DMS79 (cell line): ENCODE measurements around the gene PPP2CA.
"Not testable (repeated sequence)": the region's sequence is repeated elsewhere in the genome, so short reads cannot be mapped to it uniquely, and the experiment has no call there.

Source experiments
- DNase-seq: peaks from one replicate; lab custom pipeline; 2025; lab: John Stamatoyannopoulos, UW

Gene PPP2CA

DNA sequence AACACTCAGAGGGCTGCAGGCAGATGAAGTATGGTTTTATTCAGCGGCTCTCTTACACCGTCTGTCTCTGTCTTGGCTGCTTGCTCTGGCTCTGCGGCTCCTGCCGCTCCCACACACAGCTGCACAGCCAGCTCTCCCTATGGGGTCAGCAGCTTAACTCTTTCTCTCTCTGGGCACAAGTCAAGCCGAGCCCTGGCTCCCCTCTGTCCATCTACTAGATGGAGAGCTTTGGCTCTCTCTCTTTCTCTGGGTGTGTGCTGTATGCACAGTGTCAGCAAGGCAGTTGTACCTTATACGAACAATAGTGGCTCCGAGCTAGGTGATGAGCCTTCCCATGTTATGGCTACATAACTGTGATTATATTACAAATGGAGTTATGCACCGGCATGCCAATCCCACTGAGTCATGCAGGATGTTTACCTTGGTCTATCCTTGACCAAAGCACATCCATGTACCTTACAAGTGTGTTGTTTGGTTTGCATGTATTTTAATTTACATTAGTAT is 19.3 kb upstream of the PPP2CA start:
- no peak for DNase-seq

DNA sequence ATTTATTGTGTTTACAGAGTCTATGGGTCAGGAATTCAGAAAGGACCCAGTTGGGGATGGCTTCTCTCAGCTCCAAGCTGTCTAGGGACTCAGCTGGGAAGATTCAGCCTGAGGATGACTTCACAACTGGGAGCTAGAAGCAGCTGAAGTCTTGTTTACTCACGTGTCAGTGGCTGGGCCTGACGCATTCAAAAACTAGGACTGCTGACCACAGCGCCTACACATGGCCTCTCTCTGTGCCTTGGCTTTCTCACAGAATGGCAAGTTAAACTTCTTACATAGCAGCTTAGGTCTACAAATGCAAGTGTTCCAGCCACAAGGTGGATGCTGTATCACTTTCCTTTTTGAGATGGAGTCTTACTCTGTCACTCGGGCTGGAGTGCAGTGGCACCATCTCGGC is 16.3 kb upstream of the PPP2CA start:
- no peak for DNase-seq

DNA sequence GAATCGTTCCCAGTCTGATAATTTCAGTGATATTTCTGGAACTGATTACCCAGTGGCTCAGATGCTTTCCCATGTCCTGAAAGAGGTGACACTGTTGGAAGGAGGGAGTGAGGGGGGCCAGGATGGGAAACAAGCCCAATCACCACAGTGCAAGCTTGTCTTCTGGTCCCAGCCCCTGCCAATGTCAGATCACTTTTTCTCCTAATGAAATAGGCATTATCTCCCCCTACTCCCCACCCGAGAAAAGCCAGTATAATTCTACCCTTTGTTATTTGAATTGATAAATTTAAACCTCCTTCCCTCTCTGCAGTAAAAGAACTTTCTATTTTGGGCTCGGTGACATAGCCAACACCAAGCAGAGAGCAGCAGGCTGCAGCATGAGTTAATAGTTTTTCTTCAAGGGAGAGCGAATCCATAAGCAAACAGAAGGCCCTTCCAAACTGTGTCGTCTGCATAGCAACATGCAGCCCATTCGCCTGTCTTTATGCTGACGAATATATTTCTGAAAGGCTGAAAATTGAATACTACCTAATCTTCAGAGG is 14.6 kb upstream of the PPP2CA start:
- no peak for DNase-seq

DNA sequence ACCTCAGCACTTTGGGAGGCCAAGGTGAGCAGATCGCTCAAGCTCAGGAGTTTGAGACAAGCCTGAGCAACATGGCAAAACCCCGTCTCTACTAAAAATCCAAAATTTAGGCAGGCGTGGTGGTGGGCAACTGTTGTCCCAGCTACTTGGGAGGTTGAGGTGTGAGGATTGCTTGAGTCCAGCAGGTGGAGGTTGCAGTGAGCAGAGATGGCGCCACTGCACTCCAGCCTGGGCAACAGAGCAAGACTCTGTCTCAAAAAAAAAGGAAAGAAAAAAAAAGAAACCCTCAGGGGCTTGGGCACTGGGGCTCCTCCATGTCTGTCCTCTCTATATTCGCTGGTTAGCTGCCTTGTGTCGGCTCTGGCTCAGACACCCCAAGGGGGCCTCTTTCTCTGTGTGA is 10.9 kb upstream of the PPP2CA start:
- no peak for DNase-seq

DNA sequence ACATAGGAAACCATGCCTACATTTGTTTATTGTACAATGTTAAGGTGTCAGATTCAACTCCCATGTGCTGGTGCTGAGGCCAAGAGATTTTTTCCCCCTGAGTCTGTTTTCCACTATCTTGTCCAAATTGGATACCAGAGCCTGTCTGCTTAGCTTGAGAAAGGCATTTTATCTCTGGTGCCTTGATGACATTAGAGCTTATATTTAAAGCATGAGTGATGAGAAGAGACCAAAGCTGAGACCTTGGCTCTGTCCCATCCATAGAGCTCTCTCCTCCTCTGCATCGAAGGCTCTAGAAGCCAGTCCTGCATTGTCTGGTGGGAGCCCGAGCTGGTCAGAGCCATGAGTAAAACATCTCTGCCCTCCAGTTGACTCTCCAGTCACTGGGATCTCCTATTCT is 10.4 kb upstream of the PPP2CA start:
- no peak for DNase-seq

GRCh38 chr5:134228624-134229023 is 2.8 kb upstream of the PPP2CA start:
- DNase-seq: no peak

DNA sequence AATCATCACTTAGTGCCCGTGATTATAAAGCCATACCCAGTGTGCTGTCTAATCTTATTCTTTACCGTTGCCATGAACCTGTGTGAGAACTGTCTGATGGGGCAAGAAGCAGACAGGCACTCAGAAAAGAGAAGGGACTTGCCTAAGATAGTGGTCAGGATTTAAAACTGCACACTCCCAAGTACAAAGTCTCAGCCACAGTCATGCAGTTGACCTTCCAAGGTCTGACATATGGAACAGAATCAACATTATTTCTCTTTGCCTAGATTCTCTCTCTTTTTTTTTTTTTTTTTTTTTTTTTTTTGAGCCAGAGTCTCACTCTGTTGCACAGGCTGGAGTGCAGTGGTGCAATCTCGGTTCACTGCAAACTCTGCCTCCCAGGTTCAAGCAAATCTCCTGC is 1.9 kb upstream of the PPP2CA start:
- DNase-seq: no peak

DNA sequence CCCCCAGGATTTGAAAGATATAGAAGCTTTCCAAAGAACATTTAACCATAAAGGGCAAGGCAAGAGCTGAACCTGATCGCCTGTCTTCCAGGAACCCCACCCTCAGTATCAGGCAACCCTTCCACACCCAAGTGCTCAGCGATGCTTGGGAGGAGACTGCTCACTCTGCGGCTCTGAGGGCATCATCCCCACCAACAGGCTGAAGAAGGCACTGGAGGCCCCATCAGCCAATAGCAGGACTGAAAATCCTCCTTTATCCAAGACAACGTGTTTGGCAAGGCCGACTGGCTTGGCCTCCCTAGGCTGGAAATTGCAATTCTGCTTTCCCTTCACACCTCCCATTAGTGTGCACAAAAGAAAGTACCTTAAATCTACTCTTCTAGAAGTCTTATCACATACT is 1.4 kb upstream of the PPP2CA start:
- DNase-seq: peak; percentile 34

DNA sequence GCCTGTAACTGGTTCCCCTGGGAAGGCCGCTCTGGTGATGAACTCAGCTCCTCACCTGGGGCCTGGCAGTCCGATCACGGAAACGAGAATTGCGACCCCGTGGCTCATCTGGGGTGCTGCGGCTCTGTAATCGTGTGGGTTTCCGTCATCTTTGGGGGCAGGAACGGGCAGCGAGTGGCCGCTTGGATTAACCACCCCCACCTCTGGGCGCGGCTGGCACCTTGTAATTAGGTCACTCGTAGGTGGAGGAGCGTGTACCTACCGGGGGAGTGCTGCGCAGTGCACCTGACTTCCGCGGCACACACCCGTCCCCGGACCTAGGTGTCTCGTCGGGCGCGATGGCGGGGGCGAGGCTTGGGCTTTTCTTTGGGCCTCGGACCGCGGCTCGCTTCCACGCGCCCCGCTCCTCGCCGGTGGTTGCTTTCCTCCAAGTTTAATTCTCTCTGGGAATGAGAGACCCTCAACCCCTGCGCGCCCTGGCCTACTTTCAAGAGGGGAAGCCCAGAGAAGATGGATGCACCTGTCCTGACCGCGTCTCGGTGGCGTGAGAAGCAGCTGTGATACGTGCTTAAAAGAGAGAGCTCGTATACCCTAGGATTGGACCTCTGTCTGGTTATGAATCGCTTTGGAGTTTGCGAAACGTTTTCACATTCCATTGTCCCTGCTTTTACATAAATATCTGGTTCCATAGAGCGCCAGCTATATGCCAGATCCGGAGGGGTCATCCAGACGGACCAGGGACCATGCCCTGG is 744 bp upstream of the PPP2CA start:
- DNase-seq: no peak

DNA sequence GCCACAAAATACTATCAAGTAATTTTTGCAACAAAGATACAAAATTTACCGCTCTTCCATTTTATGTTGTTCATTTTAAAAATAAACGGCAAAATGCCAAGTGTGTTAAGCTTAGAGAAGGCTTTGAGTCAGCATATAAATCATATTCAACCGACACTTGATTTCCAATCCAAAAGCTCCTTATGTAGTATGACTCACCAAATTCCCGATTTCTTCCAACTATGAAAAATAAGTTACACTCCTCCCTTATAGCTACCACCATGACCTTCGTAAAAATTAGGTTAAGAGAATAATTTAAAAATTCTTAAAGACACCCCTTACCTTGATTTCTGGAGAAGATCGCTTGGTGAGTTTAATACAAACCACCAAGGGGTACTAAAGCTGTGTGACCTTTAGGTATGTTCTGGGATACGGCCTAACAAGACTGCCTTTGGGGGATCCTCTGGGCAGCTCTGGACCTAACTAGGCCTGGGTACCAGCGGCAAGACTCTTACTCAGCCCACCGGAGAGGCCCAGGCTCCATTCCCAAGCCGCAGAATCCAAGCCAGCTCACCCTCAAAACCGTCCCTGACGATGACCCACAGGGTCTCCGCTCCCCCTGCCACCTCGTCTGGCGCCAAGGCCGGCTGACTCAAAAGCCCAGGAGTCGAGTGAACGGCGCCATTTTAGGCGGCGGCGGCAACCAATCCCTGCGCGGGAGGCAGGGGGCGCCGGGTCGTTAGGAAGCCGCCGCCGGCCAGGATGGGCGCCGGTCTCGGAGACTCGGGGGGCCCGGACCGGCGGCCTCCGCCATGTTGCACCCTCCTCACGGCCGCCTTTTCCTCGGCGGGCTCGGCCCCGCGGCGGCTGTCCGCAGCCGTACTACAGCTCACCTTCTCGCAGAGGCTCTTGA is 739 bp downstream of the PPP2CA start:
- no peak for DNase-seq

DNA sequence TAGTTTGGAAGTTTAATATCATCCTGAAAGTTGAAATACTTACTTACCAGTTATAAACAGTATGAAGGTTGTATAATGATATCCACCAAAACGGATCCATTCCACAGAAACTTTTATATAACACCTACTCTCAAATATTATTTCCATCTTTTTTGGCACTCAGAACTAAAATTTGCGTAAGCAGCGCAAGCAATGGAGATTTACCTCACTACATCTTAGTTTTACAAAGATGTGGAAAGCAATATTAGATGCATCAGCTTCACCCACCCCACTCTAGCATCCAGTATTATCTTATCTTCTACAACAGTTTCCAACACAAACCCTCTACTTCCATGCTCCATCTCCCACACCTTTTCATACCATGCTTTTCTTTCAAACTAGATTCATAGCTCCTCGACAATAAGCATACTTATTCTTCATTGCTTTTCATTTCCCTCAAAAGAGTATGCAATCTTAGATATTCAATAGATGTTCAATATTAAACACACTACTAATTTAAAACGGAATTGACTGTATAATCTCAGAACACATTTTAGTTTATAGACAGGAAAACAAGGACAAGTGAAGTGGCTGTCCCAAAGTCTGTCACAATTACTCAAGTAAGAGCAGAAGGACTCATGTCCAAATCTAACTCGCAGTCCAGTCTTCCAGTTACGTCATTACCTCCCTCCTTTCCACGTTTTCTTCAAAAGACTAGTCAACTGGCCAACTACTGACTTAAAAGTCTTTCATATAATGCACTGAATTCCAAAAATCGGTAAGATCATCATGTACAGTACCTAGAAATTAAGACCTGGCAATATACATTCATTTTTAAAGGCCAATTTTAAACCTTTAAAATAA is 2.2 kb downstream of the PPP2CA start:
- DNase-seq: no peak

DNA sequence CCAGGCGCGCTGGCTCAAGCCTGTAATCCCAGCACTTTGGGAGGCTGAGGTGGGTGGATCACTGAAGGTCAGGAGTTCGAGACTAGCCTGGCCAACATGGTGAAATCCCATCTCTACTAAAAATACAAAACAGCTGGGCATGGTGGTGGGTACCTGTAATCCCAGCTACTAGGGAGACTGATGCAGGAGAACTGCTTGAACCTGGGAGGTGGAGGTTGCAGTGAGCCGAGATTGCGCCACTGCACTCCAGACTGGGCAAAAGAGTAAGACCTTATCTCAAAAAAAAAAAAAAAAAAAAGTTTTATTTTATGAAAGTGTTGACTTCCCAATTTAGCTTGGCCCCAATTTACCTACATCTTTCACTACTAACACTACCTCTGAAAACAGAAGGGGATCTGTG is 4.2 kb downstream of the PPP2CA start:
- DNase-seq: not testable (repeated sequence)

DNA sequence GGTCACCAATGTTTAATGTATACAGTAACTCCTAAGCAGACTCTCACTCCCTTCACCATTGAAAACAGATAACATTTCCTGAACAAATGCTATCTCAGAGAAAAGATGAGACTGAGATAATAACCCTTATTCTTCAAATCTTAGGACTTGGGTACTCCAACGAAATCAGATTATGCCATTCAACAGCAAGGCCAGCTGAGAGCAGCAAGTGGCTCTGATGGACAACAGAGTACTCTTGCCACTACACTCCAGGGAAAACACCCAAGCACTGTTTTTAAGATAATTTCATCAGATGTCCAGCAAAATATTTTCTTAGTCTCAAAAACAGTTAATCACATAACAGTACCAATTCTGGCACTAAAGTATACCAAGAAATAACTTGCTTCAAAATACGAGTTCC is 10.1 kb downstream of the PPP2CA start:
- no peak for DNase-seq

DNA sequence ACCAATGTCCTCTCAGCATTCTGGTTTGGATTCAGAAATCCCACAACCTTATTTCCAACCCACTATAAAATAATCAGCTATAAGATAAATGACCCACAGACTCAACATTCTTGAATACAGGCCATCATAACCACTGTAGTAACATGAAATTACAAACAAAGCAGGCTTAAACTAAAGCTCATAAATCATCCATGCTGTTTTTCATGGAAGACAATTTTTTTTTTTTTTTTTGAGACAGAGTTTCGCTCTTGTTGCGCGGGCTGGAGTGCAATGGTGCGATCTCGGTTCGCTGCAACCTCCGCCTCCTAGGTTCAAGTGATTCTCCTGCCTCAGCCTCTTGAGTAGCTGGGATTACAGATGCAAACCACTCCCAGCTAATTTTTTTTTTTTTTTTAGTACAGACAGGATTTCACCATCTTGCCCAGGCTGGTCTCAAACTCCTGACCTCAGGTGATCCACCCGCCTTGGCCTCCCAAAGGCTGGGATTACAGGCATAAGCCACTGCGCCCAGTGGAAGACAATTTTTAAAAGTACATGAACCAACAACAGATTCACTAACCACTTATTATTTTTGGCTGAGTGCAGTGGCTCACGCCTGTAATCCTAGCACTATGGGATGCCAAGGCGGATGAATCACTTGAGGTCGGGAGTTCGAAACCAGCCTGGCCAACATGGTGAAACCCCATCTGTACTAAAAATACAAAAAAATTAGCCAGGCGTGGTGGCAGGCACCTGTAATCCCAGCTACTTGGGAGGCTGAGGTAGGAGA is 14.4 kb downstream of the PPP2CA start:
- DNase-seq: not testable (repeated sequence)

- no peak for DNase-seq
Observed at GRCh38 chr5:134209477-134210245, 16.2 kb downstream of the PPP2CA start.

DNA sequence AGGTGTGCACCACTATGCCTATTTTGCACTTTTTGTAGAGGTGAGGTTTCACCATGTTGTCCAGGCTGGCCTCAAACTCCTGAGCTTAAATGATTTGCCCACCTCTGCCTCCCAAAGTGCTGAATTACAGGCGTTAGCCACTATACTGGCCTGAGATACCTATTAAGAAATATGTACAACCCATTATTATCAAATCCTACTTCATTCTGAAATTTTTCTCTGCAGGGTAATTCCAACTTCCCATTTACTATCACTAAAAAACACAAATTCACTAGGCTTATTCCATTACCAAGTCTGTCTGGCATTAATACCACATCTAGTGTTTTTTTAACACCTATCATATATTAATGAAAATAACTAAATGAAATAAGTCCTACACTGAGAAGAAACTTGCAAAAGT is 18.2 kb downstream of the PPP2CA start:
- DNase-seq: no peak

DNA sequence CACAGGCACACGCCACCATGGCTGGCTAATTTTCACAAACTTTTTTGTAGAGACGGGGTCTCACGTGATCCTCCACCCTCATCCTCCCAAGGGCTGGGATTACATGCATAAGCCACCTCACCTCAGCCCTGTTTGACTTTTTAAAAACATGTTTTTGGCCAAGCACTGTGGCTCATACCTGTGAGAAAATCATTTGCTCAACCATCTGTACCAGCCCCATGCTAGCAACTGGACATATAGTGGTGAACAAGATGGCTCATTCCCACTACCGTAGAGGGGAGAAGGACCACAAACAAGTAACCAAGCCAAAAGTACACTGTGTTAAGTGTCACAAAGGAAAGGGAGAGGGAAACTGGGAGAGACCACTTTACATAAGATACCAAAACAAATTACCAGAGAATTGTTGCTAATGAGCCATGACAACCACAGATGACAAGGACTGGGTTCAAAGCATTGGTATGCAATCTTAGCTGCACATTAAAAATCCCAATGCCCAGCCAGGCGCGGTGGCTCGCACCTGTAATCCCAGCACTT is 19.2 kb downstream of the PPP2CA start:
- no peak for DNase-seq

- no peak for DNase-seq
Observed at GRCh38 chr5:134204575-134204974, 21.3 kb downstream of the PPP2CA start.

DNA sequence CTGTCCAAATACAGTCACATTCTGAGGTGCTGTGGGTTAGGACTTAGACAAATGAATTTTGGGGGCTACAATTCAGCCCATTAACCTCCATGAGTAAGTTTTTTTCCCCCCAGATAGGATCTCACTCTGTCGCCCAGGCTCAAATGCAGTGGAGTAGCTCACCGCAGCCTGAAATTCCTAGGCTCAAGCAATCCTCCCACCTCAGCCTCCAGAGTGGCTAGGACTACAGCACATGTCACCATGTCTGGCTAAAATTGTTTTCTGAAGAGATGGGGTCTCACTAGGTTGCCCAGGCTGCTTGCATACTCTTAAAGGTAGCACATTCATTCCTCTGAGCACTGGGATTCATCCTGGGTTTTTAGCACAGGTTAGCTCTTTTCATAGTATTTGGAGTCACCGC is 22.2 kb downstream of the PPP2CA start:
- DNase-seq: no peak

DNA sequence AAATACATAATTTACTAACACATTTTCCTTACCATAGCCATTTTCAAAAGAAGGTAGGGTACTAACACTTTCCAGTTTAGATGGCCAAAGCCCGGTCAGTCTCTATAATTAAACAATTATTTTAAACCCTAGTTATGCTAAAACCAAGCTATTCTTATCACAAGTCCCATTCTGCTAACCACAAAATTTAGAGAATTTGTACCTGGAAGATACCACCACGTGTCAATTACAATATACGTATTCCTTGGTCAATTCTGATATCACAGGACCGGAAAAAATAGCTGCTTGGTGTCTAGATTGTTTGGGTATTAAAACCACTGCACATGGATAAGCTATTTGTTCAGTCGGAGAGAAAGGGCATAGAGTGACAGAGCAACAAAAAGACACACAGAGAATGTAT is 30.2 kb downstream of the PPP2CA start:
- no peak for DNase-seq
